ENCODE measurements around the gene AJM1. TPM values are rescaled to one million over a fixed set of nuclear protein-coding genes. Genes with fewer than 3 reads are reported as not detected.
"Not testable (repeated sequence)": the region's sequence is repeated elsewhere in the genome, so short reads cannot be mapped to it uniquely, and the experiment has no call there.

The AJM1 gene
- total RNA-seq, 4 donors from 2014 or later: 1.4 to 2.9 (median 1.6) TPM

- H3K4me3 ChIP-seq (ENCODE audit: low read depth, poor library complexity, severe bottlenecking): no peak overlapping the region
- no peak for TF ChIP-seq POLR2A (IDR thresholded peaks at IDR 0.05)
- TF ChIP-seq CTCF (IDR thresholded peaks at IDR 0.05): no peak
- 96 to 97% methylated on average over 13 to 14 of the region's 14 CpGs for WGBS, 2 donors
- no peak for DNase-seq (ENCODE audit: low spot score in 2 of 2)
- intact Hi-C loops (cut with DNase I; ENCODE audit: low total_unique reads): no loop called here
Observed at GRCh38 chr9:136829412-136829811, 12.9 kb upstream of the AJM1 start.

GRCh38 chr9:136829981-136830885 is 12.0 kb upstream of the AJM1 start:
- TF ChIP-seq CTCF (IDR thresholded peaks at IDR 0.05): no peak
- TF ChIP-seq POLR2A (IDR thresholded peaks at IDR 0.05): no peak
- intact Hi-C loops (cut with DNase I; ENCODE audit: low total_unique reads): no loop called here
- no peak overlapping the region for H3K4me3 ChIP-seq (ENCODE audit: low read depth, poor library complexity, severe bottlenecking)
- no peak for DNase-seq (ENCODE audit: low spot score in 2 of 2)
- 84 to 88% methylated on average over 21 to 41 of the region's 41 CpGs for WGBS, 2 donors

- TF ChIP-seq CTCF (IDR thresholded peaks at IDR 0.05): no peak
- no peak for TF ChIP-seq POLR2A (IDR thresholded peaks at IDR 0.05)
- intact Hi-C loops (cut with DNase I; ENCODE audit: low total_unique reads): no loop called here
- WGBS, 2 donors: 88 to 89% methylated on average over 27 to 30 of the region's 30 CpGs
- DNase-seq (ENCODE audit: low spot score in 2 of 2): no peak
- H3K4me3 ChIP-seq (ENCODE audit: low read depth, poor library complexity, severe bottlenecking): no peak overlapping the region
Observed at GRCh38 chr9:136831002-136831719, 11.1 kb upstream of the AJM1 start.

GRCh38 chr9:136831720-136832104 is 10.6 kb upstream of the AJM1 start:
- no peak for DNase-seq (ENCODE audit: low spot score in 2 of 2)
- no peak overlapping the region for H3K4me3 ChIP-seq (ENCODE audit: low read depth, poor library complexity, severe bottlenecking)
- intact Hi-C loops (cut with DNase I; ENCODE audit: low total_unique reads): no loop called here
- TF ChIP-seq CTCF (IDR thresholded peaks at IDR 0.05) (no peak), POLR2A (IDR thresholded peaks at IDR 0.05) (no peak)
- 92 to 94% methylated on average over 21 to 23 of the region's 23 CpGs for WGBS, 2 donors

GRCh38 chr9:136832581-136832980 is 9.7 kb upstream of the AJM1 start:
- TF ChIP-seq CTCF (IDR thresholded peaks at IDR 0.05): no peak
- no peak for TF ChIP-seq POLR2A (IDR thresholded peaks at IDR 0.05)
- intact Hi-C loops (cut with DNase I; ENCODE audit: low total_unique reads): no loop called here

GRCh38 chr9:136833381-136834048 is 8.8 kb upstream of the AJM1 start:
- intact Hi-C loops (cut with DNase I; ENCODE audit: low total_unique reads); DNase-seq (ENCODE audit: low spot score in 2 of 2); H3K4me3 ChIP-seq (ENCODE audit: low read depth, poor library complexity, severe bottlenecking): not testable (repeated sequence)
- WGBS, 2 donors: 83 to 89% methylated on average over 12 to 16 of the region's 16 CpGs

More at GRCh38 chr9:136832581-136832980, 9.7 kb upstream of the AJM1 start:
- H3K4me3 ChIP-seq (ENCODE audit: low read depth, poor library complexity, severe bottlenecking): no peak overlapping the region
- WGBS, 2 donors: 90% methylated on average over 9 of the region's 9 CpGs
- DNase-seq (ENCODE audit: low spot score in 2 of 2): no peak
